ENCODE data around the gene NEDD8.

GRCh38 chr14:24258548-24259265 is 26.5 kb upstream of the NEDD8 start:
- TF ChIP-seq FOS (IDR thresholded peaks at IDR 0.05; ENCODE audit: low read depth, low read length) (no peak), SMC3 (IDR thresholded peaks at IDR 0.05; ENCODE audit: low read depth, low read length) (no peak), POLR2A (IDR thresholded peaks at IDR 0.05; ENCODE audit: low read depth, low read length) (no peak), MXI1 (IDR thresholded peaks at IDR 0.05; ENCODE audit: borderline replicate concordance, low read depth, low read length) (no peak), RAD21 (IDR thresholded peaks at IDR 0.05; ENCODE audit: low read length) (no peak), CTCF (conservative IDR thresholded peaks at IDR 0.05; ENCODE audit: low read depth, low read length) (no peak), RCOR1 (IDR thresholded peaks at IDR 0.05; ENCODE audit: insufficient replicate concordance, low read length) (no peak), CEBPB (IDR thresholded peaks at IDR 0.05; ENCODE audit: low read depth, low read length) (no peak), MAZ (IDR thresholded peaks at IDR 0.05; ENCODE audit: borderline replicate concordance, low read depth, low read length) (no peak), CHD1 (IDR thresholded peaks at IDR 0.05; ENCODE audit: low read depth, low read length) (no peak), RFX5 (IDR thresholded peaks at IDR 0.05; ENCODE audit: low read depth, low read length) (no peak), ELK1 (IDR thresholded peaks at IDR 0.05; ENCODE audit: borderline replicate concordance, low read depth, low read length) (no peak), MAFK (IDR thresholded peaks at IDR 0.05; ENCODE audit: low read depth, low read length) (no peak)

Measured in IMR-90 (cell line).